A549 treated with AZD9567 at 1 μM for 4 hours (cell line): ENCODE data around the gene UBE2G1. TPM values are rescaled to one million over a fixed set of nuclear protein-coding genes. Genes with fewer than 3 reads are reported as not detected.

Experiments
- total RNA-seq: library from RNA; stranded (reverse); fragments of 200-300 nt; extraction: Qiagen RNA extraction; gene quantifications from 5 replicates; pipeline ENCODE4 v1.2.3, GENCODE V29; 2022; ENCODE audit not compliant: insufficient read depth

Gene UBE2G1, protein sequence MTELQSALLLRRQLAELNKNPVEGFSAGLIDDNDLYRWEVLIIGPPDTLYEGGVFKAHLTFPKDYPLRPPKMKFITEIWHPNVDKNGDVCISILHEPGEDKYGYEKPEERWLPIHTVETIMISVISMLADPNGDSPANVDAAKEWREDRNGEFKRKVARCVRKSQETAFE
- 78.4 to 85.3 TPM (median 83.8 TPM) in 5 replicates for total RNA-seq

GRCh38 chr17:4366327-4367063 is at the start of gene UBE2G1:
UBE2G1 (minus strand) TSS chr17:4366675; CDS start chr17:4366316, 359 bp downstream.

GRCh38 chr17:4263282-4264215 is 102.9 kb downstream of the UBE2G1 start, which contains the start of gene ANKFY1:
ANKFY1 (minus strand) TSS chr17:4263979; CDS start chr17:4263941, 38 bp downstream.

Other genes starting within 250 kb of the UBE2G1 start
- 11.1 to 15.7 TPM (median 14.1 TPM) in 5 replicates for gene ZZEF1, start 223.6 kb downstream of the UBE2G1 start, total RNA-seq
- gene CYB5D2, start 223.5 kb downstream of the UBE2G1 start, total RNA-seq: 16.2 to 25.5 TPM (median 19.2 TPM) in 5 replicates
- 30.4 to 37.2 TPM (median 34.5 TPM) in 5 replicates for gene ANKFY1, start 102.7 kb downstream of the UBE2G1 start, total RNA-seq
- 0.06 TPM in 1 of 5 replicates, not detected in the others for gene SPNS3, start 67.3 kb upstream of the UBE2G1 start, total RNA-seq
- 3.8 to 12.9 TPM (median 10.5 TPM) in 5 replicates for gene SPNS2, start 132.2 kb upstream of the UBE2G1 start, total RNA-seq
- 81.1 to 113 TPM (median 101 TPM) in 5 replicates for gene MYBBP1A, start 188.7 kb upstream of the UBE2G1 start, total RNA-seq
- not detected in 5 replicates for gene GGT6, start 193.9 kb upstream of the UBE2G1 start, total RNA-seq
- 0.25 to 0.81 TPM (median 0.39 TPM) in 4 of 5 replicates, not detected in the other for gene SMTNL2, start 217.9 kb upstream of the UBE2G1 start, total RNA-seq